ENCODE data around the gene ARID1B.

Gene ARID1B

GRCh38 chr6:156957931-156958547, 180.9 kb downstream of the ARID1B start:
- Histone ChIP-seq H3K9me3 (replicated peaks; ENCODE audit: insufficient read depth, low read length) (no peaks in the 10 kb centered on the region), H3K27me3 (replicated peaks; ENCODE audit: insufficient read depth, low read length) (no peaks in the 10 kb centered on the region), H3K9me2 (replicated peaks; ENCODE audit: insufficient read depth, low read length) (no peaks in the 10 kb centered on the region), H3K9ac (ENCODE audit: low read length) (no peak overlapping the region), H4K20me1 (ENCODE audit: insufficient read depth, low read length) (peaks cover 4% of the 10 kb centered on the region; the same call in 1 of the 2 replicates), H3K36me3 (replicated peaks; ENCODE audit: insufficient read depth, low read length) (no peaks in the 10 kb centered on the region), H3F3A (ENCODE audit: insufficient read depth, low read length) (no peaks in the 10 kb centered on the region), H3K27ac (ENCODE audit: low read length) (no peak overlapping the region), H2AFZ (ENCODE audit: low read length) (no peak overlapping the region), H3K4me1 (ENCODE audit: low read length) (no peaks in the 10 kb centered on the region), H3K79me2 (ENCODE audit: low read length) (peaks cover 66% of the 10 kb centered on the region), H3K4me3 (ENCODE audit: low read length) (no peak overlapping the region), H3K4me2 (ENCODE audit: low read depth, low read length) (no peak overlapping the region)
- TF ChIP-seq EZH2phosphoT487 (IDR thresholded peaks at IDR 0.05; ENCODE audit: low read length): no peak
- TF ChIP-seq CTCF (IDR thresholded peaks at IDR 0.05; ENCODE audit: low read length): no peak
- no peak for TF ChIP-seq EZH2 (optimal IDR thresholded peaks at IDR 0.05; ENCODE audit: low read depth, low read length)
- no peak for DNase-seq

- no peak for TF ChIP-seq CTCF (IDR thresholded peaks at IDR 0.05; ENCODE audit: low read length)
- no peak for TF ChIP-seq EZH2phosphoT487 (IDR thresholded peaks at IDR 0.05; ENCODE audit: low read length)
- TF ChIP-seq EZH2 (optimal IDR thresholded peaks at IDR 0.05; ENCODE audit: low read depth, low read length): no peak
- no peaks in the 10 kb centered on the region for H3K9me3 ChIP-seq (replicated peaks; ENCODE audit: insufficient read depth, low read length)
- H2AFZ ChIP-seq (ENCODE audit: low read length): no peak overlapping the region
- DNase-seq: no peak
- no peak overlapping the region for H3K4me2 ChIP-seq (ENCODE audit: low read depth, low read length)
- H3K27me3 ChIP-seq (replicated peaks; ENCODE audit: insufficient read depth, low read length): no peaks in the 10 kb centered on the region
- no peaks in the 10 kb centered on the region for H3K9me2 ChIP-seq (replicated peaks; ENCODE audit: insufficient read depth, low read length)
- no peak overlapping the region for H3K27ac ChIP-seq (ENCODE audit: low read length)
- peaks cover 6% of the 10 kb centered on the region for H3F3A ChIP-seq (ENCODE audit: insufficient read depth, low read length)
- H3K9ac ChIP-seq (ENCODE audit: low read length): no peak overlapping the region
- no peaks in the 10 kb centered on the region for H4K20me1 ChIP-seq (ENCODE audit: insufficient read depth, low read length)
- H3K4me1 ChIP-seq (ENCODE audit: low read length): no peaks in the 10 kb centered on the region
- H3K79me2 ChIP-seq (ENCODE audit: low read length): peaks cover 64% of the 10 kb centered on the region
- no peak overlapping the region for H3K4me3 ChIP-seq (ENCODE audit: low read length)
- H3K36me3 ChIP-seq (replicated peaks; ENCODE audit: insufficient read depth, low read length): no peaks in the 10 kb centered on the region
Measured at GRCh38 chr6:156960525-156960924, 183.3 kb downstream of the ARID1B start.

GRCh38 chr6:156961282-156961892, 184.2 kb downstream of the ARID1B start:
- DNase-seq: no peak
- no peaks in the 10 kb centered on the region for H3K4me1 ChIP-seq (ENCODE audit: low read length)
- H3K27me3 ChIP-seq (replicated peaks; ENCODE audit: insufficient read depth, low read length): no peaks in the 10 kb centered on the region
- no peak overlapping the region for H3K9ac ChIP-seq (ENCODE audit: low read length)
- H4K20me1 ChIP-seq (ENCODE audit: insufficient read depth, low read length): no peaks in the 10 kb centered on the region
- H3K79me2 ChIP-seq (ENCODE audit: low read length): peaks cover 61% of the 10 kb centered on the region
- TF ChIP-seq CTCF (IDR thresholded peaks at IDR 0.05; ENCODE audit: low read length) (no peak), EZH2phosphoT487 (IDR thresholded peaks at IDR 0.05; ENCODE audit: low read length) (no peak), EZH2 (optimal IDR thresholded peaks at IDR 0.05; ENCODE audit: low read depth, low read length) (no peak)
- no peak overlapping the region for H3K4me3 ChIP-seq (ENCODE audit: low read length)
- H3K9me2 ChIP-seq (replicated peaks; ENCODE audit: insufficient read depth, low read length): no peaks in the 10 kb centered on the region
- no peak overlapping the region for H3K4me2 ChIP-seq (ENCODE audit: low read depth, low read length)
- H3K36me3 ChIP-seq (replicated peaks; ENCODE audit: insufficient read depth, low read length): no peaks in the 10 kb centered on the region
- no peak overlapping the region for H2AFZ ChIP-seq (ENCODE audit: low read length)
- no peak overlapping the region for H3K27ac ChIP-seq (ENCODE audit: low read length)
- no peaks in the 10 kb centered on the region for H3K9me3 ChIP-seq (replicated peaks; ENCODE audit: insufficient read depth, low read length)
- peaks cover 6% of the 10 kb centered on the region for H3F3A ChIP-seq (ENCODE audit: insufficient read depth, low read length)

Measured in MM.1S (cell line).